Ovary (tissue), 9 donors: ENCODE measurements around the gene SLC39A11. TPM values are rescaled to one million over a fixed set of nuclear protein-coding genes. Genes with fewer than 3 reads are reported as not detected.

Source experiments
- DNase-seq, 5 donors: peaks; one replicate each; pipeline ENCODE4 v3.0.0-alpha.2; 2019 to 2020
- H3K27ac ChIP-seq, 2 donors: fragments of 200-600 bp; one replicate each; pipeline versions ENCODE4 v1.5.1 to v1.8.0; 2019 to 2022
- H3K27me3 ChIP-seq: fragments of 200-600 bp; one replicate; pipeline ENCODE4 v1.8.0; 2022
- H3K36me3 ChIP-seq: fragments of 200-600 bp; sonication (generic); one replicate; pipeline ENCODE4 v1.5.1; 2019
- H3K4me1 ChIP-seq: one replicate; pipeline ENCODE4 v1.8.1; 2013; ENCODE audit warnings: mild to moderate bottlenecking, moderate library complexity; ENCODE audit not compliant: insufficient read depth
- H3K4me3 ChIP-seq: fragments of 200-600 bp; sonication (generic); one replicate; pipeline ENCODE4 v1.5.1; 2017
- H3K9me3 ChIP-seq, 2 donors: fragments of 200-600 bp in 1 of 2; sonication (generic) in 1 of 2; one replicate each; pipeline versions ENCODE4 v1.5.1 to v1.8.1; 2013 to 2019; ENCODE audit warnings: mild to moderate bottlenecking in 1 of 2, moderate library complexity in 1 of 2
- EP300 ChIP-seq: sonication (generic); formaldehyde crosslinking; IDR thresholded peaks from one replicate; pipeline ENCODE4 v1.6.1; 2017; ENCODE audit warnings: antibody characterized with exemption
- POLR2A ChIP-seq: fragments of 450-650 bp; IDR thresholded peaks from one replicate; pipeline ENCODE4 v1.6.1; 2017; ENCODE audit warnings: antibody characterized with exemption, mild to moderate bottlenecking, moderate library complexity
- WGBS, 3 donors: extraction: QIAGEN DNeasy Blood & Tissue Kit in 1 of 3; methylation state at CpG; one replicate each; pipeline versions ENCODE4 v1.1.5 to v1.1.7; 2013 to 2017; 5-methylcytosine and 5-hydroxymethylcytosine counted together
- intact Hi-C, 4 donors: fragments of 100-400 bp; cut with DNase I; formaldehyde crosslinking; loops; one replicate each; pipeline versions ENCODE4 v1.11.0 to v1.15.1; 2022 to 2023
- polyA plus RNA-seq, 2 donors: library from polyadenylated mRNA; stranded (reverse); fragments of 200-250 nt in 1 of 2; fragments of 350-450 nt in 1 of 2; fragmentation: Illumina TruSeq in 1 of 2; extraction: RNeasy Lipid Tissue Mini Kit (QIAGEN cat#74804) in 1 of 2; gene quantifications; one replicate each; pipeline ENCODE4 v1.2.3, GENCODE V29; 2013 to 2014
- total RNA-seq, 7 donors: library from RNA; depleted of rRNA in 2 of 7; stranded (reverse); fragments of >200 nt in 2 of 7; fragmentation: NEBNext Ultra II Directional in 3 of 7; extraction: Animal tissue kit (Norgen Biotek cat#: 25700) in 3 of 7; gene quantifications; one replicate each; pipeline versions ENCODE4 v1.1.0 to v1.2.4, GENCODE V29; 2016 to 2023
- TF ChIP-seq, protein P1 (sequence below), 3 donors: fragments of 450-650 bp in 2 of 3; fragments of 200-600 bp in 1 of 3; IDR thresholded peaks; one replicate each; pipeline versions ENCODE4 v1.5.1 to v1.8.0; 2016 to 2022; ENCODE audit warnings: antibody characterized with exemption in 3 of 3, mild to moderate bottlenecking in 1 of 3
- donor health status: DM: no; HTN: no; CAD: no; lungs with moderate emphysema.
- donor health status: DM: no; HTN: no; CAD: no.
- donor health status: Bipolar disorder and iron deficiency.
- donor health status: DM: yes; HTN: yes; CAD: no.
- donor health status: DM: no; HTN: no; CAD: no.
- donor health status: DM: yes; HTN: yes; CAD: no.

The SLC39A11 gene
- total and polyA plus RNA-seq, 9 donors: 4.0 to 21.2 (median 10.1) TPM

DNA sequence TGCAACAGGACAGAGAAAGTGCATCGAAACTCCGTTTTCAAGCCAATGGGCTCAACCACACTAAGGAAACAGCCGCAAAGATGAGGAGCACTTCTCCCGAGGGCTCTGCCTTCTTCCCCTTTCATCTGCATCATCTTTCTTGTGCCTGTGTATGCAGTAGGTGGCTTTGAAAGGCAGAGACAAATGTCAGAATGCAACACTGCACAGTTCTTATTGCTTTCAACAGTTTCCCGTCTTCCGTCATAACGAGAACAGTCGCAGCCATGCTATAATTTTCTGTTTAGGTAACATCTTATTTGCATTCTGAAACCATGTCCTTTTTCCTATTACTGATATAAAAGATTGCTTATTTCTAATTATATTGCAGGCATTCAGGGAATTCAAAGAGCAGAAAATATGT is 205.2 kb downstream of the SLC39A11 start:
- Histone ChIP-seq H3K27ac (no peak overlapping the region), H3K27me3 (no peaks in the 10 kb centered on the region), H3K9me3 (no peaks in the 10 kb centered on the region), H3K4me1 (no peaks in the 10 kb centered on the region), H3K36me3 (no peaks in the 10 kb centered on the region), H3K4me3 (no peak overlapping the region)
- 80 to 86% (median 84%) methylated on average over 8 of the region's 8 CpGs for WGBS, 3 donors
- no peak for TF ChIP-seq EP300
- TF ChIP-seq POLR2A: no peak
- DNase-seq: no peak
- intact Hi-C loops: no loop called here

DNA sequence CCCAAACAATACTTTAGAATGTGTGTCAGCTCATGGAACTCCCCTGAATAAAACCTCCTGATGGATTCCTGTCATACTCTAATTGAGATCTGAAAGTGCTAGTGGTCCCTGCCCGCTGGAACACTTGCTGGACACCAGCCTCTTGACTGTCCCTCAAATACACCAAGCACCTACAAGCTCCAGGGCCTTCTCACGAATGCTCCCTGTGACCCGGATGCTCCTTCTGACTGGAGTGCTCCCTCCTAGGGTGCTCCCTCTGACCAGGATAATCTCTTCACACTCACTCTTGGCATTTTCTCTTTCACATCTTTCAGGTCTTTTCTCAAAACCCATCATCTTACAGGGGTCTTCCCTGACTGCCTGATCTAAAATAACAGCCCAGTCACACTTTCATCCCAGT is 205.9 kb downstream of the SLC39A11 start:
- Histone ChIP-seq H3K27me3 (no peaks in the 10 kb centered on the region), H3K36me3 (no peaks in the 10 kb centered on the region), H3K27ac (no peak overlapping the region), H3K9me3 (no peaks in the 10 kb centered on the region), H3K4me1 (no peaks in the 10 kb centered on the region), H3K4me3 (no peak overlapping the region)
- 94 to 98% (median 95%) methylated on average over 3 of the region's 3 CpGs for WGBS, 3 donors
- DNase-seq: no peak
- intact Hi-C loops: no loop called here
- TF ChIP-seq, protein P1, sequence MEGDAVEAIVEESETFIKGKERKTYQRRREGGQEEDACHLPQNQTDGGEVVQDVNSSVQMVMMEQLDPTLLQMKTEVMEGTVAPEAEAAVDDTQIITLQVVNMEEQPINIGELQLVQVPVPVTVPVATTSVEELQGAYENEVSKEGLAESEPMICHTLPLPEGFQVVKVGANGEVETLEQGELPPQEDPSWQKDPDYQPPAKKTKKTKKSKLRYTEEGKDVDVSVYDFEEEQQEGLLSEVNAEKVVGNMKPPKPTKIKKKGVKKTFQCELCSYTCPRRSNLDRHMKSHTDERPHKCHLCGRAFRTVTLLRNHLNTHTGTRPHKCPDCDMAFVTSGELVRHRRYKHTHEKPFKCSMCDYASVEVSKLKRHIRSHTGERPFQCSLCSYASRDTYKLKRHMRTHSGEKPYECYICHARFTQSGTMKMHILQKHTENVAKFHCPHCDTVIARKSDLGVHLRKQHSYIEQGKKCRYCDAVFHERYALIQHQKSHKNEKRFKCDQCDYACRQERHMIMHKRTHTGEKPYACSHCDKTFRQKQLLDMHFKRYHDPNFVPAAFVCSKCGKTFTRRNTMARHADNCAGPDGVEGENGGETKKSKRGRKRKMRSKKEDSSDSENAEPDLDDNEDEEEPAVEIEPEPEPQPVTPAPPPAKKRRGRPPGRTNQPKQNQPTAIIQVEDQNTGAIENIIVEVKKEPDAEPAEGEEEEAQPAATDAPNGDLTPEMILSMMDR (IDR thresholded peaks at IDR 0.05): no peak
- no peak for TF ChIP-seq POLR2A
- no peak for TF ChIP-seq EP300

DNA sequence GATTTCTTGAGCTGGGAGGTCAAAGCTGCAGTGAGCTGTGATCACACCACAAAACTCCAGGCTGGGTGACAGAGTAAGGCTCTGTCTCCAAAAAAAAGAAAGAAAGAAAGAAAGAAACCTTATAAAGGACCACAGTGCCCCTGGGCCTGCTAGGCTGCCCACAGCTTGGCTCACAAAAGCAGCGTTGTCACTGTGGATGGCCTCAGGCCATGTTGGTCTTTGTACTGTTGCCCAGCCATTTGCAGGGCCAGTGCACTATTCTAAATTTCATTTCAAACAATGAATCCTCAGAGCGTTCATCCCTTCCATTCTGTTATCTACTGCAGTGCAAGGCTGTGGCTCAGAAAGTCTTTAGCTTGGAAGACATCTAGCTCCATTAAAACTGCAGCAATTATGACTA is 208.4 kb downstream of the SLC39A11 start:
- H3K36me3 ChIP-seq: no peaks in the 10 kb centered on the region
- no peak overlapping the region for H3K4me3 ChIP-seq
- intact Hi-C loops: no loop called here
- WGBS, 3 donors: 83 to 91% (median 88%) methylated on average over 2 of the region's 2 CpGs
- H3K27ac ChIP-seq: no peak overlapping the region
- DNase-seq: no peak
- H3K27me3 ChIP-seq: no peaks in the 10 kb centered on the region
- H3K4me1 ChIP-seq: no peaks in the 10 kb centered on the region
- H3K9me3 ChIP-seq: no peaks in the 10 kb centered on the region
- TF ChIP-seq EP300: no peak
- no peak for TF ChIP-seq POLR2A
- TF ChIP-seq, protein P1 (IDR thresholded peaks at IDR 0.05): no peak

DNA sequence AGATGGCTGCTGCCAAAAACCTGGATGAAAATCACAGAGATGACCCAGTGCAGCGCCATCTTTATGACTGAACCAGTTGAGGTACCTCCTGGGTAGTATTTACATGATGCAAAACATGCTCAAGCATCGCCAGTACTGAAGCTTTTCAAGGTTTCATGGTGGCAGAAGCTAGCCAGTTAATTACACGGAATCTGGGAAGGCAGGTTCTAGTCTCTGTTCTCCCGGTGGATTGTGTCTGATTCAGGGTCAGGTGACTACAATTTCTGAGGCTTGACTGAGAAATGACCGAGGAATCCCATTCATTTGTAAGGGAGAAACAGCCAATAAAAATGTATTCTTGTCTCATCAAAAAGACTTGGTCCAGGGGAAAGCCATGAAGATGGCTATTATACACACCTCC is 209.1 kb downstream of the SLC39A11 start:
- H3K36me3 ChIP-seq: no peaks in the 10 kb centered on the region
- 92 to 95% (median 94%) methylated on average over 5 of the region's 5 CpGs for WGBS, 3 donors
- no peak overlapping the region for H3K27ac ChIP-seq
- H3K9me3 ChIP-seq: no peaks in the 10 kb centered on the region
- TF ChIP-seq POLR2A (no peak), EP300 (no peak)
- TF ChIP-seq, protein P1 (IDR thresholded peaks at IDR 0.05): no peak
- DNase-seq: no peak
- intact Hi-C loops: no loop called here
- no peak overlapping the region for H3K4me3 ChIP-seq
- no peaks in the 10 kb centered on the region for H3K27me3 ChIP-seq
- H3K4me1 ChIP-seq: no peaks in the 10 kb centered on the region

DNA sequence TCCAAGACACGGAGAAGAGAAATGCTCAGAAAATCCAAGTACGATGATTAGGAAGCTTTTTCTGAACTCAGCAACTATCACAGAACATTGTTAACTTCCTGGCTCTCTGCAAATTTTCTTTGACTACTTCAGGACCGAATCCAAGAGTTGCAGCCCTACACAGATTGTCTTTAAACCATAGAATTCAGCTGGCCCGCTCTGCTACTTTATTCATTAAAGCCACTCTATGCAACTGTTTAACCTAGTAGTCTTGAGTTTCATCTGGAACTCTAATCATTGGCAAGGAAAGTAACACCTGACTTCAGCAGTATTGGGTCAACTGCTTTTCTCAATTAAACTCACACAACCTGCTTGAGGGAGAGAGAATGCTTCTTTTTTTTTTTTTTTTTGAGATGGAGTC is 210.1 kb downstream of the SLC39A11 start:
- Histone ChIP-seq H3K4me3 (no peak overlapping the region), H3K27me3 (no peaks in the 10 kb centered on the region), H3K4me1 (no peaks in the 10 kb centered on the region), H3K27ac (no peak overlapping the region), H3K9me3 (no peaks in the 10 kb centered on the region), H3K36me3 (no peaks in the 10 kb centered on the region)
- intact Hi-C loops: no loop called here
- DNase-seq: no peak
- WGBS, 3 donors: 57 to 80% (median 78%) methylated on average over 4 of the region's 4 CpGs
- TF ChIP-seq POLR2A (no peak), EP300 (no peak)
- TF ChIP-seq, protein P1 (IDR thresholded peaks at IDR 0.05): no peak
